ES-I3 (cell line): ENCODE measurements around the gene MSRB2.

ENCODE experiments used
- H3K36me3 ChIP-seq: 2 replicates; pipeline ENCODE4 v1.6.1; 2013; ENCODE audit warnings: mild to moderate bottlenecking, low read length, control low read depth, moderate library complexity; ENCODE audit not compliant: insufficient read depth
- H3K4me1 ChIP-seq: 2 replicates; pipeline ENCODE4 v1.6.1; 2013; ENCODE audit warnings: mild to moderate bottlenecking, control low read depth, low read length; ENCODE audit not compliant: insufficient read depth
- H3K9ac ChIP-seq: 2 replicates; pipeline ENCODE4 v1.6.1; 2013; ENCODE audit warnings: low read depth, mild to moderate bottlenecking, low read length, moderate library complexity
- H3K9me3 ChIP-seq: 2 replicates; pipeline ENCODE4 v1.6.1; 2013; ENCODE audit warnings: mild to moderate bottlenecking, low read length, moderate library complexity; ENCODE audit not compliant: control insufficient read depth, insufficient read depth

MSRB2 gene

DNA sequence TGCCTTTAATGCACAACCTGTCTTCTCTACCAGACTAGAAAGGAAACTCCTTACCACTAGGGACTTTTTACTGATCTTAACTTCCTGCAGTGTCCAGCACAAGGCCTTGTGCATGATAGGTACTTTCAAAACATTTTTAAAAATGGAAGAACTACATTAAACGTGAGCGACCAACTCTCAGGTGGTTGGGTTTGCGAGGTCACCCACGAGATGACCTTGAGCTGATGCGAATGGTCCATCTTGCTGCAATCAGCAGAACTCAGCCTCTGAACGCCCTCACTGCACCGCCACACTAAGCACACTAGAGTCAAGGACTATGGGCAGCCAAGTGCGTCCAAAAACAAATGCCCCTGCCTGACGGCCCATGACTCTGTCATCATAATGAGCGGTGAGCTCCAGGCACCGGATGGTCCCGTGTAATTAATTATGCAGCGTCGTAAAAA is 61.9 kb downstream of the MSRB2 start:
- Histone ChIP-seq H3K36me3 (no peaks in the 10 kb centered on the region), H3K4me1 (no peaks in the 10 kb centered on the region), H3K9me3 (no peaks in the 10 kb centered on the region), H3K9ac (no peak overlapping the region)

DNA sequence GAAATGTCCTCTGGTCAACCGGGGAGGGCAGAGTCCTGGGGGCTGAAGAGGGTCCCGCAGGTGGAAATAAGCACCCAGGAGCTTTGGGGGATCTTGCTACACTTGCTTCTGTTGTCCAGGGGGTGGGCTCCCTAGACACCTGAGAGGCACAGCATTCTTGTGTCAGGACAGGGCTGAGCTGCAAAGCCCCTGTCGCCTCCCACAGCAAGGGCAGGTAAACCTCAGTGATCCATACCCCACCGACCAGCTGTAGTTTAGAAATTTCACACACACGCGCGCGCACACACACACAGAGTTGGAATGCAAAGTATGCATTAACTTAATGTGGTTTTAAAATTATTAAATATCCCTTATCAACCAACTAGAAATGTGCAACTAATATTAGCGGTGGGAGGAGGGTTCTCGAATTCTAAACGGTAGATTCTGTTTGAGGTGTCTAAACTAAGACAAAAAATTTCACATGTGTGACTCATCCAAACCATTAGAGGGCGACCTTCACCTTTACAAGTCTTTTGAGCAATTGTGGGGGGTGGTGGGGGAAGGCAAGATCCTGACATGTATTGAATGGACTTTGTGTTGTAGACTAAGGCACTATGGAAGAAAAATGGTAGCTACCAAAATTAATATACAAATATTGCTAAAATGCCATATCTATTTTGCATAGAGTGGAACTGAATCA is 62.5 kb downstream of the MSRB2 start:
- Histone ChIP-seq H3K4me1 (no peaks in the 10 kb centered on the region), H3K9ac (peak overlapping the region; percentile 34; the same call in 1 of the 2 replicates)

DNA sequence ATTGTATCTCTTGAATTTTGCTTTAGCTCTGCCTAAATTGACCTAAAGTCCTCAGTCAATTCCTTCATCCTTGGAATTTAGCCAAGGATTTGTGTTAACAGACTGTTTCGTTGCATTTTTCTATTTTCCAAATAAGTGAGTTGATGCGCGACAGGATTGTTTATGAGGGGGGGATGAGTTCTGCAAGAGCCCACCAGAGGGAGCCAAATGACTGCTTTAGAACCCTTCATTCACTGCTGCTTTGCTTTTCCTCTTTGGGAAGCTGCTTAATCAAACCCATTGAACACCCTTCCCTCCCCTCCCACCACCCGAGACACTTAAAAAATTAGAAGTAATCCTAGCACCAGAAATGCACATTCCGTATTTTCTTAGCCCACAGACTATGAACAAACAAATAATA is 63.0 kb downstream of the MSRB2 start:
- no peaks in the 10 kb centered on the region for H3K9me3 ChIP-seq
- no peaks in the 10 kb centered on the region for H3K36me3 ChIP-seq
- H3K4me1 ChIP-seq = no peaks in the 10 kb centered on the region
- H3K9ac ChIP-seq = peak overlapping the region; percentile 34; the same call in 1 of the 2 replicates

More for the DNA sequence above, 62.5 kb downstream of the MSRB2 start:
- no peaks in the 10 kb centered on the region for H3K36me3 ChIP-seq
- no peaks in the 10 kb centered on the region for H3K9me3 ChIP-seq

DNA sequence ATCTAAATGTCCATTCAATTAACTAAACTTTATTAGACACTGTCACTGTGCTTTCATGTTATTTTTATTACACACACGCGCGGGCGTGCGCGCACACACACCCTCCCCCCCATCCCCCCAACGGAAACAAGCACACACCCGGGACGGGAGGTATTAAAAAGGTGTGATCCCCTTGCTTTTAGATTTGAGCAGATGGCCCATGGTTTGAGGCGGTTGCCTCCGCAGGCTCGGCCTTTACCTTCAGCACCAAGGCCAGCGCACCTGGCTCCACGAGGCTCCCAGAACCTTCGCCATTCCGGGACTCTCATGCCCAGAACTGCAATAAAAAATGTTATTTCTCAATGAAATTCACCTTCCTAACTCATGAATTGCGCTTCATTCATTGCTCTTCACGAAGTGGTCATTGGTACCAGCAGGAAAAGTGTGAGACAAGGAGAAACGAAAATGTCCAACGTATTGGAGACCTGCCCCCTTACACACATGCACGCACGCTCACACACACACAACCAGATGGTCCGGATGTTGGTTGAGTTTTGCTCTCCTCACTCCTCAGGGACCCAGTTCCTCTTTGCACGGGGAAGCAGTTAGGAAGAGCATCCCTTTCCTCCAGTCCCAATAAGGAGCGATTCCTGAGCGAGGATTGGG is 76.0 kb downstream of the MSRB2 start:
- Histone ChIP-seq H3K9ac (no peak overlapping the region), H3K9me3 (no peaks in the 10 kb centered on the region), H3K4me1 (no peaks in the 10 kb centered on the region; the same call in 1 of the 2 replicates), H3K36me3 (no peaks in the 10 kb centered on the region)
